Natural killer cell (primary cell): Measurements from ENCODE around the gene WEE2. TPM values are rescaled to one million over a fixed set of nuclear protein-coding genes. Genes with fewer than 3 reads are reported as not detected.

Experiments used
- ATAC-seq, 3 donors: fragments of 150-1000 bp in 2 of 3; fragments of 200-7000 bp in 1 of 3; cut with Tn5 transposase; 1 replicate in 1 of 3; 2 replicates in 2 of 3; pipeline ENCODE4 v1.10.0; 2021; ENCODE audit warnings: mild to moderate bottlenecking in 2 of 3, moderate library complexity in 2 of 3
- DNase-seq, 2 donors: peaks; one replicate each; pipeline versions ENCODE4 v3.0.0 to v3.0.0-alpha.2; 2013 to 2021; ENCODE audit warnings: mixed read lengths in 1 of 2
- H3K27ac ChIP-seq: one replicate; pipeline ENCODE4 v1.5.1; 2013; ENCODE audit warnings: mild to moderate bottlenecking, low read length
- H3K27me3 ChIP-seq: one replicate; pipeline ENCODE4 v1.6.1; 2013; ENCODE audit warnings: low read length; ENCODE audit not compliant: control insufficient read depth, insufficient read depth
- H3K36me3 ChIP-seq: one replicate; pipeline ENCODE4 v1.6.1; 2013; ENCODE audit warnings: low read length; ENCODE audit not compliant: control insufficient read depth, insufficient read depth
- H3K4me1 ChIP-seq: one replicate; pipeline ENCODE4 v1.6.1; 2013; ENCODE audit warnings: low read length; ENCODE audit not compliant: control insufficient read depth, insufficient read depth
- H3K4me3 ChIP-seq: one replicate; pipeline ENCODE4 v1.5.1; 2013; ENCODE audit warnings: low read length
- H3K9me3 ChIP-seq: one replicate; pipeline ENCODE4 v1.6.1; 2013; ENCODE audit warnings: low read length; ENCODE audit not compliant: control insufficient read depth, insufficient read depth
- H3K27ac Mint-ChIP-seq, 2 donors: one replicate each; pipeline ENCODE4 v1.8.0; 2022; ENCODE audit warnings: mild to moderate bottlenecking in 2 of 2, mixed read lengths in 2 of 2, moderate library complexity in 1 of 2
- H3K27me3 Mint-ChIP-seq, 2 donors: one replicate each; pipeline ENCODE4 v1.8.0; 2022; ENCODE audit warnings: low read depth in 2 of 2, mixed read lengths in 2 of 2
- H3K36me3 Mint-ChIP-seq: one replicate; pipeline ENCODE4 v1.8.0; 2022; ENCODE audit warnings: mixed read lengths
- H3K4me1 Mint-ChIP-seq, 2 donors: one replicate each; pipeline ENCODE4 v1.8.0; 2022; ENCODE audit warnings: mixed read lengths in 2 of 2
- H3K4me3 Mint-ChIP-seq: one replicate; pipeline ENCODE4 v1.8.0; 2022; ENCODE audit warnings: mild to moderate bottlenecking, moderate library complexity, mixed read lengths
- H3K9me3 Mint-ChIP-seq, 2 donors: one replicate each; pipeline ENCODE4 v1.8.0; 2022; ENCODE audit warnings: mixed read lengths in 2 of 2
- CTCF ChIP-seq: fragments of 200-600 bp; IDR thresholded peaks from one replicate; pipeline ENCODE4 v1.8.0; 2022; ENCODE audit warnings: antibody characterized with exemption
- WGBS: methylation state at CpG from one replicate; pipeline ENCODE4 v1.1.7; 2013; ENCODE audit warnings: missing lambda C conversion rate; ENCODE audit not compliant: insufficient coverage; 5-methylcytosine and 5-hydroxymethylcytosine counted together
- intact Hi-C: fragments of 100-400 bp; cut with micrococcal nuclease; formaldehyde crosslinking; loops from one replicate; pipeline ENCODE4 v1.14.2; 2022
- total RNA-seq, 4 donors: library from RNA; stranded (reverse); fragments of 120-200 nt in 1 of 4; gene quantifications; one replicate each; pipeline versions ENCODE4 v1.2.3 to v1.2.4, GENCODE V29; 2013 to 2022

Gene WEE2
- total RNA-seq, 3 donors from 2014 or later (not counting 1 experiment from before 2014, with no cell fraction given) = 0.16 to 0.68 (median 0.23) TPM

DNA sequence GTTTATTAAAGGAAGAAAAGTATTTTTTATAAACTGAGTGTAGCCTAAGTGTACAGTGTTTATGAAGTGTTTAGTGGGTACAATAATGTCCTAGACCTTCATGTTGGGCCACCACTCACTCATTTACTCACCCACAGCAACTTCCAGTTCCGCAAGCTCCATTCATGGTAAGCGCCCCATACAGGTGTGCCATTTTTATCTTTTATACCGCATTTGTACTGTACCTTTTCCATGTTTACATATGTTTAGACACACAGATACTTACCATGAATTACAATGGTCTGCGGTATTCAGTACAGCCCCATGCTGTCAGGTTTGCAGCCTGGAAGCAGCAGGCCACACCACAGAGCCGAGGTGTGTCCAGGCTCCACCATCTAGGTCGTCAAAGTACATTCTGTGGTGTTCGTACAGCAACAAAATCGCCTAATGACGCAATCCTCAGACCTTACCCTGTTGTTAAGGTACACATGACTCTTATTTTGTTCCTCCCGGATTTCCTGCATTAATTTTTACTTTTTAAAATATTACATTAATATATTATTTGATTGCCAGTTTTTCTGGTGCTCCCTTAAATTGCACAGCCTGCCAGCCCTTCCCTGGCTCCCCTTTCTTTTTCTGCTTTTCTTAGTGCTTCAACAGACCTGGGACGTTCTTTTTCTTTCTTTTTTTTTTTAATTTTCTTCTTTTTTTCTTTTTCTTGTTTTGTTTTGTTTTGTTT, 29.1 kb downstream of the WEE2 start:
- Mint-ChIP-seq H3K9me3 (no peaks in the 10 kb centered on the region), H3K27me3 (no peaks in the 10 kb centered on the region), H3K4me1 (peaks cover 34 to 41% of the 10 kb centered on the region in 2 donors), H3K27ac (peak overlapping the region; percentile 93 to 99), H3K4me3 (peak overlapping the region; percentile 100), H3K36me3 (peaks cover 7% of the 10 kb centered on the region)
- 58% methylated on average over 9 of the region's 11 CpGs for WGBS
- Histone ChIP-seq H3K36me3 (peaks cover 16% of the 10 kb centered on the region), H3K27me3 (no peaks in the 10 kb centered on the region), H3K4me1 (peaks cover 8% of the 10 kb centered on the region), H3K9me3 (no peaks in the 10 kb centered on the region), H3K4me3 (peak overlapping the region; percentile 81), H3K27ac (peak overlapping the region; percentile 96)
- TF ChIP-seq CTCF = no peak
- peak in 2 of 3 donors; percentile 33 to 66 for ATAC-seq
- peak; percentile 21 to 59 for DNase-seq
- intact Hi-C loops = loop anchor here (5.0 kb wide), 1 partner anchor 185 kb away; the partner anchor contains the start of gene AGK

DNA sequence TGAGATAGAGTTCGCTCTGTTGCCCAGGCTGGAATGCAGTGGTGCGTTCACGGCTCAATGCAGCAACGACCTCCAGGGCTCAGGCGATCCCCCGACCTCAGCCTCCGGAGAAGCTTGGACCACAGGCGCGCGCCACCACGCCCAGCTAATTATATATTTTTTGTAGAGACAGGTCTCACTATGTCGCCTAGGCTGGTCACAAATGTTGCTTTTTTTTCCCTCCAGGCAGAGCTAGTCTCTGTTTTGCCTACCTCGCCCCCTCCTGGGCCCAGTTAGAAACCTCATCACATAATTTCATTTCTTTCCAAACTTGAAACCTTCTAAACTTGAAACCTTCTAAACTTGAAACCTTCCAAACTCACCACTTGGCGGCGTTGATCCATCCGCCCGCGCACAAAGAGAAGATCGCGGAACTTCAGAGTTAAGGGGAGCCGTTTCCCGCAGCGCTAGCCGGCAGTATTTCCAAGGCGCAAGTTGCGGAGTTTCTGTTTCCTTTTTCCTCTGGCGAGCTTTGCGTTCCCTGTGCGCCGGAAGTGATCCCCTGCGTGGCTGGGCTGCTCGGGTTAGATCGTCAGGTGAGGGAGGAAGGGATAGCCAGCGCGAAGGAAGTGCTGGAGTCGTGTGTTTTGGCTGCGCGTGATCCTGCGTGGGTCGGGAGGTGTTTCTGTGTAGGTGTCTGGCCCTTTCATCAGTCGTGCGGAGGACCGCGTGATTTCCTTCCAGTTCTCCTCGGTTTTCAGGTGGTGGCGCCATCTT, 29.9 kb downstream of the WEE2 start, which contains the start of gene SSBP1:
Gene SSBP1, plus strand, starts transcription at position 523 of the 756 bp plus-strand sequence. CDS start 809 bp downstream, outside the sequence.
- intact Hi-C loops = loop anchor here (1.0 to 5.0 kb wide), 3 partner anchors 37 to 186 kb away; partner anchors contain the start of gene AGK
- under 1% methylated on average over 45 of the region's 46 CpGs for WGBS
- H3K4me1 ChIP-seq = peaks cover 8% of the 10 kb centered on the region
- H3K27me3 Mint-ChIP-seq = no peaks in the 10 kb centered on the region
- TF ChIP-seq CTCF = peak; percentile 70
- no peaks in the 10 kb centered on the region for H3K9me3 Mint-ChIP-seq
- no peaks in the 10 kb centered on the region for H3K27me3 ChIP-seq
- H3K36me3 Mint-ChIP-seq = peaks cover 14% of the 10 kb centered on the region
- peaks cover 39 to 47% of the 10 kb centered on the region in 2 donors for H3K4me1 Mint-ChIP-seq
- H3K36me3 ChIP-seq = peaks cover 23% of the 10 kb centered on the region
- H3K9me3 ChIP-seq = no peaks in the 10 kb centered on the region
- H3K4me3 ChIP-seq = peak within 1 kb of the TSS; percentile 81
- ATAC-seq (peak; percentile 84 to 91 (median 86)), DNase-seq (peak; percentile 80 to 97)
- peak within 1 kb of the TSS; percentile 96 for H3K27ac ChIP-seq
- H3K27ac Mint-ChIP-seq = peak within 1 kb of the TSS; percentile 93 to 99
- H3K4me3 Mint-ChIP-seq = peak within 1 kb of the TSS; percentile 100

DNA sequence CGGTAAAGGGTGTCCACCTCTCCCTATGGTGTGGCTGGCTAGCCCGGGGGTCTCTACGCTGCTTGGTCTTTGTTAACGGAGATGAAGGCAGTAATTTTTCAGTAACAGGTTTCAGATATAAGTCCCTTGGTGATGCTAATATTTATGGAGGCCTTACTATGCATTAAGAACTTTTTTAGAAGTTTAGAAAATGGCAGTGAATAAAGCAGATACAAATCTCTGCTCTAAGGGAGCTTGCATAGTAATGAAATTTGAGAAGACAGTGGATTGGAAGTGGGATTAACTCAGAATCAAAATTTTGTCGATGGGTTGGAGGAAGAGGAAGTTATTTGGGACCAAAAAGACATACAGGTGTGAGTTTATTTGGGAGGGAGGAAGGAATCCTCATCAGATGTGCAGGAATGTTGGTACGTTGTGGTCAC, 30.4 kb downstream of the WEE2 start:
- intact Hi-C loops = loop anchor here (1.0 to 5.0 kb wide), 3 partner anchors 37 to 186 kb away; partner anchors contain the start of gene AGK
- TF ChIP-seq CTCF = no peak
- 0% methylated on average over 6 of the region's 6 CpGs for WGBS

More for the DNA sequence above, 30.4 kb downstream of the WEE2 start:
- peak overlapping the region; percentile 100 for H3K4me3 Mint-ChIP-seq
- Histone ChIP-seq H3K27me3 (no peaks in the 10 kb centered on the region), H3K4me1 (peaks cover 8% of the 10 kb centered on the region), H3K9me3 (no peaks in the 10 kb centered on the region), H3K4me3 (peak overlapping the region; percentile 81), H3K27ac (peak overlapping the region; percentile 96), H3K36me3 (peaks cover 29% of the 10 kb centered on the region)
- no peak for DNase-seq
- no peaks in the 10 kb centered on the region for H3K27me3 Mint-ChIP-seq
- no peaks in the 10 kb centered on the region for H3K9me3 Mint-ChIP-seq
- peak overlapping the region; percentile 93 to 99 for H3K27ac Mint-ChIP-seq
- ATAC-seq = no peak
- H3K4me1 Mint-ChIP-seq = peaks cover 39 to 47% of the 10 kb centered on the region in 2 donors
- H3K36me3 Mint-ChIP-seq = peaks cover 19% of the 10 kb centered on the region
